Measurements from ENCODE around the gene ABHD6.
"Not testable (repeated sequence)": the region's sequence is repeated elsewhere in the genome, so short reads cannot be mapped to it uniquely, and the experiment has no call there.

The ABHD6 gene

DNA sequence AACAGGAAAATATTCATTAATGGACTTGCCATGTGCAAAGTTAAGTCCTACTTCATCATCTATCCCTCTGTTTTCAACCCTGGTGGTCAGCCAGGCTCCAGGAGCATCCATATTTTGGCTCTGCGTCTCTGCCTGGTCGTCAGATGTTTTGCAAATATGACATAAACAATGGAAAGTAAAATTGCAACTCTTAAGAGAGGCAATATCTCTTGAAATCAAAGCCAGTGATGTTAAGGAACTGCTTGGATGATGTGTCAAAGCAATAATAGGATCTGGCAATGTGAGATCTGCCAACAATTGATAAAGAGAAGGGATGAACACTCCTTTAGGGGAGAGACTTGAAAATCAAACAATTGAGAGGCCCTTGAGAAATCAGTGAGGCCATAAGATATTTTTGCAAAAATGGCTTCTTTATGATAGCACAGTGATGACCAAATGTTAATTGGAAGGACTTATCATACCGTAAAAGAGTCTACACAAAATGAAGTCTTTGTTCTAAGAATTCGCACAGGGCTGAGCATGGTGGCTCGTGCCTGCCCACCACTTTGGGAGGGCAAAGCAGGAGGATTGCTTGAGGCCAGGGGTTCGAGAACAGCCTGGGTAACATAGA, 6.5 kb downstream of the ABHD6 start:
- no peak for DNase-seq (ENCODE audit: low spot score)

DNA sequence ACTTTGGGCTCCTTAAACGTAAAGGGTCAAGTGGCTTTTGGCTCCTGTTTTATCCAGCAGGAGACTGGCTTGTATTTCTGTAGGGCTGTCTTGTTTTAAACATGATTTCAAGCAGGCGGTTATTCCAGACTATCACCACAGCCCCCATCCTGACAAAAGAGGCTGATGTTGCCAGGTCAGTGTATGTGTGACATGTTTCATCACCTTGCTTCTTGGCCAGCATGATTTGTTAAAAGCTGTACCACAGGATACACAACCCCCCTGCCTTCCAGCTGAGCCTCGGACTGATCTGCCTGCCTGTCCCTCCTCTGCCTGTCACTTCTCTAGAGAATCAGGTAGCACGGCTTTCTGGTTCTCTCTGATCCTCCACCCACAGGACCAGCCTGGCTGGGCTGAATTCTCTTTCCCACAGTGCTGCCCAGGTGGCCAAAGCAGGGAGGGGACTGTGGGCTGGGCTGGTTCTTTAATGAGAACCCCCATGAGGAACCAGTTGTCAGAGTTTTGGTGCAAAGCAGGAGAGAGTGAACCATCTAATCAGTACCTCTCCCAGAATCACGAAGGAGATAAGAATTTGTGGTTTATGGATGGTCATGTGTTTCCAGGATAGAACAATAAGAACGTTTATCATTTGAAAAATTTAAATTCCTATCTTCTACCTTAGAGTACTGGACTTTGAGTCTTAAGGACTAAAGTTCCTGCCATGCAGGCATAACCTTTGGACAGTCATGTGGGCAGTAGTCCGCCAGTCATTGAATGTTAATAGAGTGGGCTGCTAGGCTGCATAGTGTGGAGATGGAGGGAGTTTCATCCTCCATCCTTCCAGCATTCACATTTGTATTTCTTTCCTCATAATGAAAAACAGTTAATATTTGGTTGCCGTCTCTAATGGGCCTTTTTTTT, 8.8 kb downstream of the ABHD6 start:
- no peak for DNase-seq (ENCODE audit: low spot score)

DNA sequence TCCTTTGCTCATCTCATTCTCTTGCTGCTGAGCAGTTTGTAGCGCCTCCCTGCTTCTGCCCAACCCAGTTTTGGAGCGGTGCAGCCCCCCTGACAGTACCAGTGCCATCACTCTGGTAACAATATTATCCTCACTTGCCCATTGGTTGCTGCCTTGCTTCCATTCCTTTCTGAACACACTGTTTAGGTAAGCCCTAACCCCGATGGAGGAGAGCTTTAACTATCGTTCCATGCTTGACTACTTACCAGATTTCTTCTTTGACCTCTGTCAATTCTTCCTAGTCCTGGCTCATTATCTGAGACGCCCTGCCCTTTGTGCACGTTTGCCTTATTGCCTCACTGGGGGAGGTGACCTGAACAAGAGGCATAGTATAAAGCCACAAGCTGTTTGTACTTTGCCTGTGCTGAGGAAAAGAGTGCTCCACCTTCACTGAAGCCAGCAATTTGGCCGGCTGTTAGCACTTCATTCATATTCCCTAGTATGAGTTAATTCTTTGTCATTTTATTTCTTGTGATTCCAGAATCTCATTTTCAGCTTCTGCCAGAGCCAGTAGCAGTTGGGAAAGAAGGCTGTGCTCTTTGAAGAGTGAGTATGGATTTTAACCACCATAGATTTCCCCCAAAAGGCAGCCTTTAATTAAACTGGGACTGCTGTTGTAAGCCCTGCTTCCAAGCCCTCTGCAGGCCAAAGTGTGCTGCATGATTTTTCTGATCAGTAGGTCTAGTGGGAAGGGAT, 11.9 kb downstream of the ABHD6 start:
- DNase-seq (ENCODE audit: low spot score), result no peak

DNA sequence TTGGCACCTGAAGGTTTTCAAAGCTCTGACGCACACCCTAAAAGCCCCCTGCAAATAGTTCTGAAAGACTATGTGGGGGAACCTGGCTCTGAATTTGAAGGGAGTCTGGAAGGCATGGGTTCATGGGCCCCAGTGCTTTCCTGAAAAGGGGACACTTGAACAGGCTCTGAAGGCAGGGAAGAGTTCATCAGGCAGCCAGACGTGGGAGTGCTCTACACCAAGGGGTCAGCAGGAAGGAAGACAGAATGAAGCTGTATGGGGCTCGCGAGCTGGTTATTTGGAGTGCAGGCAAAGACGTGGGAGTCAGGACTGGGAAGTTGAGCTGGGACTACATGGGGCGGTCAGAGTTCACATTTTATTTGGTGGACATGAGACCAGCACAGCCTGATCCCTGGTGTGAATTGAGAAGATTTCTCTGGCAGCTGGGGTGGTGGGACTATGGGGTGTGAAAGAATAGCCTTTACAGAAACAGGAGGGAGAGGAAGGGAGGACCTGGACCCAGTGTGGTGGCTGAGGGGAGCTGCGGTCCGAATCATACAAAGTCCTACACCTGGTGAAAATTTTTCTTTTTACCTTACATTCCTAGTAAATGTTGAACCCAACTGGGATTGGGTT, 12.6 kb downstream of the ABHD6 start:
- DNase-seq (ENCODE audit: low spot score), result no peak

DNA sequence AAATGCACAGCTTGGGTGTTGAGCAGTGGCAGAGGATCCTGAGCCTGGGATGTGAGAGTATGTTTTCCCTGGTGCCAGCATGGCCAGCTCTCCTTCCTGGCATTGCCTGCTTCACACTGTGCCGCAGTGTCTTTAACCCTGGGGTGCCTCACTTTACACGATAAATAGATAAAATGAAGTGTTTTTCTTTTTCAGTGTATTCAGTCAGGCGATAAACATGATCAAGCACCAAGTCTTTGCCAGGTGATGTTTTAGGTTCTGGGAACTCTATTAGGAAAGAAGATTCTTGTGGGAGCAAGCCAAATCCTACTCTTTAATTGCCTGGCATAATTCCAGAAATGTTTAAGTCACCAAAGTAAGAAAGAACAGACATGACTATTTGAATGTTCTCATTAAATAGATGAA, 14.0 kb downstream of the ABHD6 start:
- no peak for DNase-seq (ENCODE audit: low spot score)

DNA sequence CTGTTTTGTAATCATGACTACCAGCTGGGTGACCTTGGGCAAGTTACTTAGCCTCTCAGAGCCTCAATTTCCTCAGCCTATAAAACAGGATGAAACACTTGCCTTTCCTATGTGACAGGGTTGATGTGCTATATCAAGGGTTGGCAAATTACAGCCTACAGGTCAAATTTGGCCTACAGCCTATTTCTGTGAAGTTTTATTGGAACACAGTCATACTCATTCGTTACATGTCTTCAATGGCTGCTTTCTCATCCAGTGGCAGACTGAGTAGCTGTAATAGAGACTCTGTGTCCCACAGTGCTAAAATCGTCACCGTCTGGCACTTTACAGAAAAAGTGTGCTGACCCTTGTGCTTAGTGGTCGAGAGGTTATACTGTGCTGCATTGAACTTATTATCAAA, 16.6 kb downstream of the ABHD6 start:
- no peak for DNase-seq (ENCODE audit: low spot score)

DNA sequence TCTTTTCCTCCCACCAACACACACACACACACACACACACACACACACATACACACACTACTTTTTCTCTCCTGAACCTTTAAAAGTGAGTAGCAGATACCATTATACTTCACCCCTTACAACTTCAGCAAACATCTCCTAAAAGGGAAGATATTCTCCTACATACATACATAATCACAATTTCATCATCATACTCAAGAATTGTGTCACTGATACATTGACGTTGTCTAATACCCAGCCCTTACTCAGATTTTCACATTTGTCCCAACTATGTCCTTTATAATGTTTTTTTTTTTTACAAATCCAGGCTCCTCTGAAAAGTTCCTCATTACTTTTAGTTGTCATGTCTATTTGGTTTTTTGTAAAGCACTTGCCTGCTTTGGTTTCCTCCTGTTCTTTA, 18.5 kb downstream of the ABHD6 start:
- DNase-seq (ENCODE audit: low spot score), result no peak

DNA sequence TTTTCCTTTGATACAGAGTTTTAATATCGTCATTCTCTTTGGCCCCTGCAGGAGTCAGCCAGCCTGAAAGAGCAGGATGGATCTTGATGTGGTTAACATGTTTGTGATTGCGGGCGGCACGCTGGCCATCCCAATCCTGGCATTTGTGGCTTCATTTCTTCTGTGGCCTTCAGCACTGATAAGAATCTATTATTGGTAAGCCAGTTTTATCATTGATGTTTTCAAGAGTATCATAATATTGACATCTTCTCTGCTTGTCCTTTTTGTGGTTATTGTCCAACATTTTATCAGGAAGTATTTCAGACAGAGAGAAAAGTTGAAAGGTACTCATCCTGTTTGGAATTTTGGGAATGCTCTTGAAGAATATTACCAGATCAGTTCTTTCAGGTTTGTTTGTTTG, 18.9 kb downstream of the ABHD6 start:
- DNase-seq (ENCODE audit: low spot score), result no peak

DNA sequence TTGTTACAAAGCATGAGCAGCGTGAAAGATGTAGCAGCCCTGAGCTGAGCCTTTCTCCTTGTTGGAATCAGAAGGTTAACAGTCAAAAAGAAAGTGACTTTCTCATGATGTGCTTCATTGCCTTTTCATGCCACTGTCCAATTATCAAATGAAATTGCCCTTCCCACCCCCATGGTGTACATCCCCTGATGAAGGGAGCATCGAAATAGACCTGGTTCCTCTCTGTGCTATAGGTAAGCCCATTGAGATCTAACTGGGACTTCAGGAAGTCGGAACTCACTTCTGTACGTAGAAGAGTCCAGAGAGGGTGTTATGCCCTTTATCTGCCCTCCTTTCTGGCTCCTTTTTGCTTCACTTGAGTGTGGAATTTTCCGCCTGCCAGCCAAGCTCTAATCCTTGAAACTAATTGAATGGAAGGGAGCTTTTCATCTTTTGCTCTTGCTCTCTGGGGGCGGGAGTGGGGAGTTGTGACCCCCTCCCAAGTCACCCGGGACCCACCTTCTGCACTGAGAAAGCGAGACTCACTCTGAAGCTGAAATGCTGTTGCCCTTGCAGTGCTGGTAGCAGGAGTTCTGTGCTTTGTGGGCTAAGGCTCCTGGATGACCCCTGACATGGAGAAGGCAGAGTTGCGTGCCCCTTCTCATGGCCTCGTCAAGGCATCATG, 20.9 kb downstream of the ABHD6 start:
- no peak for DNase-seq (ENCODE audit: low spot score)

DNA sequence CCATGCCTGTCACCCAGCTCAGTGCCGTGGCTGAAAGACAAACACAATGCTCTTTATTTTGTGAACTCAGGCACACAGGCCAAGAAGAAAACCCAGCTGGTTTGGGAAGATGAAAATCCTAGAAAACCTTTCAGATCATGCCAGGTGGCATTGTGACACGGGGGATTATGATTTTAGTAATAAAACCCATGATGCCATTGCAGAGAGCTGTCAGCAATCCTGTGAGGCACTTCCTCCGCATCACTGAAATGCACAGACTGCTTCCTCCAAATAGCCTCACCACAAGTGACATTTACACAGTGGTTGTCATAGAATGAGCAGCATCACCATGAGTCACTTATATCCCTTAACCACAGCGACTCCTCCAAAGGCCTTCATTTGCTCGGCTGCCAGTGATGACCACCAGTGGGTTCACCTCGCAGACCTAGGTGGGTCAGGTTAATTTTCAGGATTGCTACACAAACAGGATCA, 22.7 kb downstream of the ABHD6 start:
- peak; percentile 74 for DNase-seq (ENCODE audit: low spot score)

DNA sequence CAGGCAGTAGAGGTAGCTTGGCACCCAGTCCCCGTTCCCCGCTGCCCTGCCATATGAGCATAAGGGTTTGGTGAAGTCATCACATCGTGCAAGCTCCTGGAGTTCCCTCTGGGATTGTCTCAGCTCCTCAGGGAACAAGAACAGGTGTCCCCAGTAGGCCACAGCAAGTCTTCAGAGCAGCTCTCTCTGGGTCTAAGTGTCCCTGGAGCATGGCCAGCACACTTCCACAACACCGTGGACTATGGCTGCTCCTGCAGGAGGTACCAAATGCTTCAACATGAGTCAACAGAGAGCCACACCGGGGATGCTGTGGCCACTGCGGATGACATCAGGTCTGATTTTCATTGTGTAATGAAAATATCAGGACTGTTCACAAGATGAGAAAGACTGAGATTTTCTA, 23.1 kb downstream of the ABHD6 start:
- DNase-seq (ENCODE audit: low spot score), result no peak

DNA sequence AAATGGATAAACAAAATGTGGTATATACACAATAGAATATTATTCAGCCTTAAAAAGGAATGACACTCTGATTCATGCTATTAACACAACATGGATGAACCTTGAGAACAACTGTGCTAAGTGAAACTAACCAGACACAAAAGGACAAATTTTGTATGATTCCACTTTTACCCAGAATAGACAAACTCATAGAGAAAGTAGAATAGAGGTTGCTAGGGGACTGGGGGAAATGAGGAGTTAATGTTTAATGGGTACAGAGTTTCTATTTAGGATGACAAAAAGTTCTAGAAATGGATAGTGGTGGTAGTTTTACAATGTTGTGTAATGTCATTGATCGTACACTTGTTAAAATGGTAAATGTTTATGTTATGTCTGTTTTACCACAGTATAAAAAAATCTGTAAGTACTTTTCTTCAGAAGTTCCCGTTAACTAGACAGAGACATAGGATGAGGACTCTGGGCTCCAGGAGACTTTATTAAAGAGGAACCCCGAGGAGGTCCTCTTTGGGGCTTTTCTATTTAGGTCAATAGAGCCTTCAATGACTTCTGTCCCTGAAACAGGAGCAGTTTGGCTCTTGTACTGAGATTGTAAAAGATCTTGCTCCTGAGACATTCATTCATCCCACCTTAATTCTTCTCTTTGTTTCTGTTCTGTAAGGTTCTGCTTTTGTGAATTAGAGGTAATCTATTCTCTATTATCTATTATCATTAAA, 24.5 kb downstream of the ABHD6 start:
- no peak for DNase-seq (ENCODE audit: low spot score)

DNA sequence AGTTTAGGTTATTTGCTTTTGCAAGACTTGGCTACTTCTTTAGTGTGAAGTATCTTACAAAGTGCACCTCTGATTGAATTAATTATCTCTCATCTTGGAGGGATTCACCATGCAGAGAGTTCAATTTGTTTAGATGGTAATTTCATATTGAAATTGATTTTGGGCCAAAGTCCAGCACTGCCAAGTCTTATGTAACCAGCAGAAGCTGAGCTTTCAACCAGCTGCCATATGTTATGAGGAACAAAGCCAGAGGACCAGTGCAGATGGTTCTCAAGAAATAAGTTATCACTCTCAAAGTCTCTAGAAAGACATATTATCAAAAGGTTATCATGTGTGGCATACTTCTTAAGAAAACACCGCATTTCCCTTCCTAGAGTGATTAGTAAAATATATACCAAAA, 29.0 kb downstream of the ABHD6 start:
- DNase-seq (ENCODE audit: low spot score), result no peak

DNA sequence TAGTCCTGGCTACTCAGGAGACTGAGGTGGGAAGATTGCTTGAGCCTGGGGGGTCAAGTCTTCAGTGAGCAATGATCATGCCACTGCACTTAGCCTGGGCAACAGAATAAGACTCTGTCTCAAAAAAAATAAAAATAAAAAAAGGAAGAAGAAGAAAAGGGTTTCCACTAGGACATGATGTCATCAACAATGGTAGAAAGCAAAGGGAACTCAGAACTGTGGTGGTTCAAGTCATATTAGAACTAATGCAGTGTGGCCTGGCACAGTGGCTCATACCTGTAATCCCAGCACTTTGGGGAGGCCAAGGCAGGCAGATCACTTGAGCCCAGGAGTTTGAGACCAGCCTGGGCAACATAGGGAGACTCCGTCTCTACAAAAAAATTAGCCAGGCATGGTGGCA, 30.0 kb downstream of the ABHD6 start:
- not testable (repeated sequence) for DNase-seq (ENCODE audit: low spot score)

DNA sequence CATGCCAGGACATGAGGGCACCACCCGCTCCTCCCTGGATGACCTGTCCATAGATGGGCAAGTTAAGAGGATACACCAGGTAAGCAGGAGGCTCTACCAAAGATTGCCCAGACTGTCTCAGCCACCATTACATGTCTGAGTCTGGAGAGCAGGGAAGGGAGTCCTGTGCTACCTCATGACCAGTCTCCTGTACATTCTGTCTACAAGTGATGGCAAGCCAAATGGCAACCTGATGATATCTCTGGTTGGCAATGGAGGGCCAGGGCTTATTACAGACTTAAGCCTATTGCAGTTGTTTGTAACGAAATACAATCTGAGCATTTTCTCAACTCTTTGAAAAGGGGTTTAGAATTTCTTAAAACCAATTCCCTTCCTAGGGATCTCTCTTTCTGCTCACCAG, 31.8 kb downstream of the ABHD6 start:
- DNase-seq (ENCODE audit: low spot score), result no peak

DNA sequence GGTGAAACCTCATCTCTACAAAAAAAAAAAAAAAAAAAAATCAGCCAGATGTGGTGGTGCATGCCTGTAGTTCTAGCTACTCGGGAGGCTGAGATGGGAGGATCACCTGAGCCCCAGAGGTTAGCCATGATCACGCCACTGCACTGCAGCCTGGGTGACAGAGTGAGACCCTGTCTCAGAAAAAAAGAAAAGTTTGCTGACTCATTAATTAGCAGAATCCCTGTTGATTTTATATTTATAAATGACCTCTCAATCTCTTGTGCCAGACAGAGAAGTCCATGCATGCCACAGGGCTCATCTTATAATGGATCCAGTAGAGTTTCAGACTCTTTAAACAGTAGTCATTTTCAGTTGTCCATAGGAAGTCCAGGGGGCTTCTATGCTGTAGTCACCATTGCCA, 32.9 kb downstream of the ABHD6 start:
- no peak for DNase-seq (ENCODE audit: low spot score)

DNA sequence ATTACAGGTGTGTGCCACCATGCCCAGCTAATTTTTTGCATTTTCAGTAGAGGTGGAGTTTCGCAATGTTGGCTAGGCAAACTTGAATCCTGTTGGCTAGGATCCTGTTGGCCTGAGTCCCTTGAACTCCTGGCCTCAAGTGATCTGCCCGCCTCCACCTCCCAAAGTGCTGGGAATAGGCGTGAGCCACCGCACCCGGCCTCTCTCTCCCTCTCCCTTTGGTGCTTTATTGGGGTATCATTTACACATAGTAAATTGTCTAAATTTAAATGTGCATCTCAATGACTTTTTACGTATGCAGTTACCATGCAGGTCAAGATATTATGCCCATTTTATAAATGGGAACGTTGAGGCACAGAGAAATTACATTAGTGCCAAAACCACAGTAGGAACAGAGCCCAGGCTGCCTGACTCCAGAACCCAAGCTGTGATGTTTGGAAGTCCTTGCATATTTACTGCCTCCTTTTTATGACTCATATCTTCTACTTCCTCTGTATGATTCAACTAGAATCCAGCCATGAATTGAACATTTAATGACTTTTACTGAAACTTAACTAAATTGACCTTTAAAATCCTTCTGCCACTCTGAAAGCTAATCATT, 34.4 kb downstream of the ABHD6 start:
- DNase-seq (ENCODE audit: low spot score), result peak; percentile 92

DNA sequence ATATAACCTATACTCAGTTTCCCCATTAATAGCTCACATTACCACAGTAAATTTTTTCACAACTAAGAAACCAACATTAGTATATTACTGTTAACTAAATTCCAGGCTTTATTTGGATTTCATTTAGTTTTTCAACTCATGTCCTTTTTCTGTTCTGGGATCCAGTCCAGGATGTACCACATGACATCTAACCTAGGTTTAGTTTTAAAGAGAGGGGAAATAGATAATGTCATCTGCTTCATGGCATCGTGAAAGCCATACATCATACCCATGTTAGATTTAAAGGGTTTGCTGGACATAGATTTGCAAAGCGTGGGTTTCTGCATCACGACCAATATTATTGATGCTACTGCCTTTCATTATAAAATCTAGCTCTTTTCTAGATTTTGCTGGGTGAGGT, 35.3 kb downstream of the ABHD6 start:
- no peak for DNase-seq (ENCODE audit: low spot score)

DNA sequence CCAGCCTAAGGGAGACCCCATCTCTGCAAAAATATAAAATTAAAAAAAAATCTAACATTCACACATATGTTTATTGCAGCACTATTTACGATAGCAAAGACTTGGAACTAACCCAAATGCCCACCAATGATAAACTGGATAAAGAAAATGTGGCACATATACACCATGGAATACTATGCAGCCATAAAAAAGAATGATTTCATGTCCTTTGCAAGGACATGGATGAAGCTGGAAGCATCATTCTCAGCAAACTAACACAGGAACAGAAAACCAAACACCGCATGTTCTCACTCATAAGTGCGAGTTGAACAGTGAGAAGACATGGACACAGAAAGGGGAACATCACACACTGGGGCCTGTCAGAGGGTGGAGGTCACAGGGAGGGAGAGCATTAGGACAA, 35.8 kb downstream of the ABHD6 start:
- DNase-seq (ENCODE audit: low spot score), result not testable (repeated sequence)

DNA sequence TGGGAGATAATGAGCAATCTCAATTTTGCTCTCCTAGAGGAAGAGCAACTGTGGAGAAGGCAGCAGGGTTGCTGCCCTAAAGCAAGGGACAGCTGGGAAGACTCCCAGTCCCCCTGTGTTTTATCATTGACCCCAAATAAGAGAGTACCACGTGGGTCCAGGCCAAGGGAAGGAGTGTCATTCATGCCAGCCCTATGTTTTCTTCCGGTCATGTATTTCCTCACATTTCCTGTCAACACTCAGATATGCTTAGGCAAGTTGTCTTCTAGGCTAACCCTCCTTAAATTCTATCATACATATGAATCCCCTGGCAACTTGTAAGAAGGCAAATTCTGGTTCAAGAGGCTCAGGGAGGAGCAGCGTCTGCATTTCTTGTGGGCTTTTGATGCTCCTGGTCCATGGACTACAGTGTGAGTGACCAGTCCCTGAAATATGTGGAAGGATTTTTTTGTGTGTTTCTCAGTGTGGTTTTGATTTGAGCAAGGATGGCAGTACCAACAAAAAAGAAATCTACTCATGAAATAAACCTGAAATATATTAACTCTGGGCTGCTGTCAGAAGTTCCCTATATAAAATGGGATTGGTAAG, 36.5 kb downstream of the ABHD6 start:
- DNase-seq (ENCODE audit: low spot score), result no peak
